K562 (cell line): Measurements from ENCODE around the gene FUT9. TPM values are rescaled to one million over a fixed set of nuclear protein-coding genes. Genes with fewer than 3 reads are reported as not detected.

Experiments used
- ATAC-seq: fragments of 200-7000 bp; cut with Tn5 transposase; 3 replicates; pipeline ENCODE4 v1.9.1; 2020; ENCODE audit warnings: moderate library complexity
- BruUV-seq: library from RNA; stranded (reverse); fragments of 400-500 nt; replicated peaks from 2 replicates; lab custom pipeline; 2021; lab: Mats Ljungman, UMichigan
- CTCF ChIA-PET: fragments of 300-600 bp; formaldehyde crosslinking; extraction: SDS; loops from one replicate; lab custom pipeline; 2021; ENCODE audit warnings: low intra/inter-chr PET ratio; lab: Yijun Ruan, JAX
- POLR2A ChIA-PET: fragments of 300-600, 350-650 bp; sonication (Branson Sonifier 250); formaldehyde crosslinking; extraction: SDS; loops from one replicate; lab custom pipeline; 2021; ENCODE audit warnings: antibody characterized with exemption, inconsistent platforms; lab: Yijun Ruan, JAX
- DNase-seq, 4 experiments: peaks; one replicate each; pipeline versions ENCODE4 v3.0.0 to v3.0.0-alpha.2; 2011 to 2018; ENCODE audit warnings: low spot score in 3 of 4, mixed read lengths in 3 of 4; ENCODE audit errors: extremely low read depth in 1 of 4
- FAIRE-seq: peaks from 2 replicates; lab custom pipeline; 2011; peaks lifted over from hg19 to GRCh38; lab: Jason Lieb, UNC
- H2AFZ ChIP-seq: 2 replicates; pipeline ENCODE4 v1.6.0; 2011; ENCODE audit warnings: low read depth, low read length, control low read depth, inconsistent platforms
- H3K27ac ChIP-seq: fragments of 200-600 bp; 3 replicates; pipeline ENCODE4 v1.8.0; 2011; ENCODE audit warnings: low read depth, mild to moderate bottlenecking, control low read depth, inconsistent platforms, low read length, moderate library complexity, mixed read lengths; ENCODE audit errors: extremely low read depth
- H3K27me3 ChIP-seq, 2 experiments: fragments of 300-600 bp in 1 of 2; 2 replicates in 1 of 2; 3 replicates in 1 of 2; pipeline versions ENCODE4 v1.6.0 to v1.8.0; 2011; ENCODE audit warnings: inconsistent platforms in 2 of 2, low read length in 2 of 2, mild to moderate bottlenecking in 1 of 2, mixed read lengths in 1 of 2, moderate library complexity in 1 of 2; ENCODE audit not compliant: control insufficient read depth in 2 of 2, insufficient read depth in 2 of 2
- H3K36me3 ChIP-seq: fragments of 300-600 bp; 3 replicates; pipeline ENCODE4 v1.8.0; 2011; ENCODE audit warnings: mild to moderate bottlenecking, low read length, inconsistent platforms; ENCODE audit not compliant: control insufficient read depth, insufficient read depth
- H3K4me1 ChIP-seq, 2 experiments: fragments of 200-600 bp in 1 of 2; replicated peaks in 1 of 2; 2 replicates in 1 of 2; 3 replicates in 1 of 2; pipeline versions ENCODE4 v1.5.1 to v1.8.0; 2011; ENCODE audit warnings: inconsistent platforms in 2 of 2, low read length in 2 of 2, mild to moderate bottlenecking in 1 of 2, mixed read lengths in 1 of 2, moderate library complexity in 1 of 2; ENCODE audit not compliant: control insufficient read depth in 2 of 2, insufficient read depth in 2 of 2
- H3K4me2 ChIP-seq: 2 replicates; pipeline ENCODE4 v1.6.1; 2011; ENCODE audit warnings: low read length, control low read depth, inconsistent platforms, mixed read lengths; ENCODE audit not compliant: insufficient read depth
- H3K4me3 ChIP-seq: fragments of 200-600 bp; sonication (generic), shearing (Covaris generic); 2 replicates; pipeline ENCODE4 v1.5.1; 2016; ENCODE audit warnings: control low read depth, inconsistent platforms
- H3K79me2 ChIP-seq: fragments of 200-600 bp; 3 replicates; pipeline ENCODE4 v1.8.0; 2011; ENCODE audit warnings: low read length, inconsistent platforms; ENCODE audit not compliant: control insufficient read depth, insufficient read depth
- H3K9ac ChIP-seq, 2 experiments: 2 replicates each; pipeline versions ENCODE4 v1.6.0 to v1.6.1; 2011; ENCODE audit warnings: low read depth in 2 of 2, low read length in 2 of 2, control low read depth in 1 of 2, inconsistent platforms in 1 of 2, mild to moderate bottlenecking in 1 of 2, mixed read lengths in 1 of 2; ENCODE audit not compliant: insufficient read depth in 1 of 2
- H3K9me1 ChIP-seq: one replicate; pipeline ENCODE4 v1.6.0; 2011; ENCODE audit warnings: inconsistent platforms, mild to moderate bottlenecking, low read length, moderate library complexity; ENCODE audit not compliant: control insufficient read depth, insufficient read depth
- H3K9me3 ChIP-seq: replicated peaks from 2 replicates; pipeline ENCODE4 v1.5.1; 2011; ENCODE audit warnings: low read depth, low read length, inconsistent platforms; ENCODE audit not compliant: control insufficient read depth, insufficient read depth
- H4K20me1 ChIP-seq: replicated peaks from 2 replicates; pipeline ENCODE4 v1.6.1; 2011; ENCODE audit warnings: low read length, inconsistent platforms, mixed read lengths; ENCODE audit not compliant: control insufficient read depth, insufficient read depth
- BHLHE40 ChIP-seq: IDR thresholded peaks from 2 replicates; pipeline ENCODE4 v1.6.1; 2011; ENCODE audit warnings: low read length, improper control_type of control experiment
- ELF2 ChIP-seq: fragments of 250-450 bp; sonication (Bioruptor Pico); IDR thresholded peaks from 2 replicates; pipeline ENCODE4 v1.5.0; 2021; ENCODE audit warnings: mild to moderate bottlenecking
- FOXK2 ChIP-seq, 2 experiments: fragments of 450-650 bp; IDR thresholded peaks in 1 of 2; conservative IDR thresholded peaks in 1 of 2; 2 replicates each; pipeline ENCODE4 v1.6.1; 2016; ENCODE audit warnings: low read depth in 2 of 2, mild to moderate bottlenecking in 1 of 2
- FOXM1 ChIP-seq, 2 experiments: fragments of 450-650 bp in 1 of 2; sonication (generic) in 1 of 2; formaldehyde crosslinking in 1 of 2; IDR thresholded peaks; 2 replicates each; pipeline versions ENCODE4 v1.6.1 to v1.9.0; 2017 to 2022; ENCODE audit warnings: low read depth in 2 of 2, mild to moderate bottlenecking in 2 of 2, missing genetic modification reagents in 1 of 2, moderate library complexity in 1 of 2
- HDGF ChIP-seq: fragments of 450-650 bp; IDR thresholded peaks from 2 replicates; pipeline ENCODE4 v1.6.1; 2016
- HNRNPLL ChIP-seq: fragments of 200-400 bp; formaldehyde crosslinking; IDR thresholded peaks from 2 replicates; pipeline ENCODE4 v1.6.1; 2017; ENCODE audit warnings: low read length, low read depth, mild to moderate bottlenecking; ENCODE audit not compliant: poor library complexity, severe bottlenecking
- HOMEZ ChIP-seq: fragments of 250-450 bp; sonication (Bioruptor Pico); IDR thresholded peaks from 2 replicates; pipeline ENCODE4 v1.4.0; 2020; ENCODE audit warnings: mild to moderate bottlenecking, moderate library complexity
- KLF10 ChIP-seq: fragments of 250-450 bp; sonication (Bioruptor Pico); IDR thresholded peaks from 2 replicates; pipeline ENCODE4 v1.6.1; 2021; ENCODE audit warnings: matching md5 sums
- PREB ChIP-seq: sonication (generic); formaldehyde crosslinking; IDR thresholded peaks from 2 replicates; pipeline ENCODE4 v1.8.1; 2023; ENCODE audit warnings: mild to moderate bottlenecking, missing genetic modification reagents
- RAD21 ChIP-seq, 2 experiments: fragments of 250-450 bp in 1 of 2; fragments of 450-650 bp in 1 of 2; sonication (Bioruptor Pico) in 1 of 2; formaldehyde crosslinking in 1 of 2; IDR thresholded peaks in 1 of 2; conservative IDR thresholded peaks in 1 of 2; 2 replicates each; pipeline versions ENCODE4 v1.4.0 to v1.8.0; 2020 to 2022; ENCODE audit warnings: mild to moderate bottlenecking in 2 of 2, moderate library complexity in 1 of 2
- RAD51 ChIP-seq: fragments of 450-650 bp; IDR thresholded peaks from 2 replicates; pipeline ENCODE4 v1.7.1; 2016; ENCODE audit warnings: low read depth, mild to moderate bottlenecking, borderline replicate concordance
- RBM22 ChIP-seq: fragments of 200-400 bp; formaldehyde crosslinking; IDR thresholded peaks from 2 replicates; pipeline ENCODE4 v1.6.1; 2018; ENCODE audit warnings: low read length, low read depth; ENCODE audit not compliant: poor library complexity, severe bottlenecking
- SAFB2 ChIP-seq: fragments of 200-400 bp; formaldehyde crosslinking; IDR thresholded peaks from 2 replicates; pipeline ENCODE4 v1.6.1; 2018; ENCODE audit warnings: borderline replicate concordance, low read length, low read depth, moderate library complexity; ENCODE audit not compliant: severe bottlenecking
- SIRT6 ChIP-seq: IDR thresholded peaks from one replicate; pipeline ENCODE4 v1.6.1; 2012; ENCODE audit warnings: low read depth, mild to moderate bottlenecking, control low read depth, inconsistent platforms, low read length, moderate library complexity
- ZNF212 ChIP-seq: fragments of 450-650 bp; formaldehyde crosslinking; IDR thresholded peaks from 2 replicates; pipeline ENCODE4 v1.4.0; 2020; ENCODE audit warnings: mild to moderate bottlenecking
- WGBS: fragments of 100-300 bp; shearing (Covaris generic); methylation state at CpG from one replicate; pipeline ENCODE4 v1.1.6; 2016; ENCODE audit warnings: low coverage, mixed read lengths; ENCODE audit not compliant: insufficient coverage; ENCODE audit errors: missing lambda C conversion rate; 5-methylcytosine and 5-hydroxymethylcytosine counted together
- in situ Hi-C: fragments of 300-500 bp; cut with MboI; formaldehyde crosslinking; loops from 4 replicates; pipeline ENCODE4 v1.15.0; 2018; ENCODE audit warnings: inconsistent platforms, mixed read lengths
- intact Hi-C: fragments of 100-400 bp; cut with micrococcal nuclease; formaldehyde crosslinking; loops from 2 replicates; pipeline ENCODE4 v1.14.2; 2022
- polyA plus RNA-seq, 8 experiments: library from polyadenylated mRNA; depleted of rRNA in 4 of 8; stranded (reverse) in 5 of 8; unstranded in 3 of 8; fragments of >200 nt; fragmentation: Nextera tagmentation in 2 of 8; fragmentation: Illumina TruSeq in 1 of 8; extraction: Ambion mirVana in 2 of 8; extraction: Trizol in 1 of 8; gene quantifications; 2 replicates each; pipeline versions ENCODE4 v1.2.1 to v1.2.3, GENCODE V29; 2011 to 2014; ENCODE audit warnings: inconsistent platforms in 1 of 8, missing spikeins in 1 of 8
- total RNA-seq, 7 experiments: library from RNA; depleted of rRNA in 6 of 7; stranded (reverse); fragments of >200 nt in 6 of 7; fragmentation: Illumina TruSeq in 2 of 7; extraction: Trizol in 2 of 7; gene quantifications; 2 replicates each; pipeline versions ENCODE4 v1.2.1 to v1.2.3, GENCODE V29; 2011 to 2021; ENCODE audit warnings: low replicate concordance in 1 of 7
- TF ChIP-seq, protein P1 (sequence below): fragments of 450-650 bp; formaldehyde crosslinking; IDR thresholded peaks from 2 replicates; pipeline ENCODE4 v1.4.0; 2020; ENCODE audit warnings: mild to moderate bottlenecking, moderate library complexity

FUT9 gene
- total and polyA plus RNA-seq, 9 of the 15 experiments (the other 6 are each of a cell fraction or from before 2014, with no cell fraction given): not detected

- H3K9ac ChIP-seq: no peak overlapping the region
- no peaks in the 10 kb centered on the region for H4K20me1 ChIP-seq
- 0% methylated on average over 7 of the region's 7 CpGs for WGBS
Measured at GRCh38 chr6:96032661-96033060, 16.9 kb downstream of the FUT9 start.

More at GRCh38 chr6:96032661-96033060, 16.9 kb downstream of the FUT9 start:
- no peak for ATAC-seq
- Histone ChIP-seq H3K27me3 (no peaks in the 10 kb centered on the region), H3K27ac (no peak overlapping the region), H3K36me3 (no peaks in the 10 kb centered on the region), H3K9me1 (no peaks in the 10 kb centered on the region), H2AFZ (no peak overlapping the region), H3K79me2 (no peaks in the 10 kb centered on the region), H3K4me1 (no peaks in the 10 kb centered on the region), H3K9me3 (no peaks in the 10 kb centered on the region), H3K4me3 (no peak overlapping the region), H3K4me2 (no peak overlapping the region)
- CTCF ChIA-PET: no interaction called here
- no peak for FAIRE-seq
- intact Hi-C loops: no loop called here
- in situ Hi-C loops: no loop called here
- DNase-seq: no peak
- BruUV-seq: no TSS peak
- no peak for TF ChIP-seq ZNF212 (CRISPR knock-in tag)
- no peak for TF ChIP-seq SAFB2
- TF ChIP-seq, protein P1, sequence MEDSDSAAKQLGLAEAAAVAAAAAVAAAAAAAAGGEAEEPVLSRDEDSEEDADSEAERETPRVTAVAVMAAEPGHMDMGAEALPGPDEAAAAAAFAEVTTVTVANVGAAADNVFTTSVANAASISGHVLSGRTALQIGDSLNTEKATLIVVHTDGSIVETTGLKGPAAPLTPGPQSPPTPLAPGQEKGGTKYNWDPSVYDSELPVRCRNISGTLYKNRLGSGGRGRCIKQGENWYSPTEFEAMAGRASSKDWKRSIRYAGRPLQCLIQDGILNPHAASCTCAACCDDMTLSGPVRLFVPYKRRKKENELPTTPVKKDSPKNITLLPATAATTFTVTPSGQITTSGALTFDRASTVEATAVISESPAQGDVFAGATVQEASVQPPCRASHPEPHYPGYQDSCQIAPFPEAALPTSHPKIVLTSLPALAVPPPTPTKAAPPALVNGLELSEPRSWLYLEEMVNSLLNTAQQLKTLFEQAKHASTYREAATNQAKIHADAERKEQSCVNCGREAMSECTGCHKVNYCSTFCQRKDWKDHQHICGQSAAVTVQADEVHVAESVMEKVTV (CRISPR knock-in tag): no peak
- no peak for TF ChIP-seq RAD21 (CRISPR knock-in tag; conservative IDR thresholded peaks at IDR 0.05 in 1 of 2, IDR thresholded peaks at IDR 0.05 in 1 of 2)
- TF ChIP-seq RAD51: no peak
- TF ChIP-seq FOXK2 (conservative IDR thresholded peaks at IDR 0.05 in 1 of 2, IDR thresholded peaks at IDR 0.05 in 1 of 2; ENCODE audit: low read depth in 2 of 2): no peak
- no peak for TF ChIP-seq RBM22
- no peak for TF ChIP-seq HNRNPLL
- TF ChIP-seq BHLHE40: no peak
- TF ChIP-seq KLF10 (CRISPR knock-in tag): no peak
- no peak for TF ChIP-seq FOXM1 (IDR thresholded peaks at IDR 0.05; ENCODE audit: low read depth)
- TF ChIP-seq FOXM1 (CRISPR knock-in tag; IDR thresholded peaks at IDR 0.05; ENCODE audit: low read depth): no peak
- TF ChIP-seq SIRT6: no peak
- TF ChIP-seq HDGF: no peak
- TF ChIP-seq HOMEZ (CRISPR knock-in tag): no peak
- TF ChIP-seq ELF2 (CRISPR knock-in tag): no peak
- TF ChIP-seq PREB (CRISPR knock-in tag): no peak
- POLR2A ChIA-PET: no interaction called here
